Colonic mucosa (tissue), 4 donors: ENCODE measurements around the gene CC2D1A. TPM values are rescaled to one million over a fixed set of nuclear protein-coding genes. Genes with fewer than 3 reads are reported as not detected.

Experiments
- DNase-seq: peaks from one replicate; pipeline ENCODE4 v3.0.0-alpha.2; 2020
- H3K27ac ChIP-seq: fragments of 200-600 bp; one replicate; pipeline ENCODE4 v1.8.0; 2021
- H3K27me3 ChIP-seq: fragments of 200-600 bp; one replicate; pipeline ENCODE4 v1.8.0; 2021
- H3K36me3 ChIP-seq: fragments of 200-600 bp; one replicate; pipeline ENCODE4 v1.8.0; 2021
- H3K4me1 ChIP-seq: fragments of 200-600 bp; one replicate; pipeline ENCODE4 v1.8.0; 2021; ENCODE audit warnings: mild to moderate bottlenecking
- H3K4me3 ChIP-seq: fragments of 200-600 bp; one replicate; pipeline ENCODE4 v1.8.0; 2021
- H3K9ac ChIP-seq, 2 donors: one replicate each; pipeline ENCODE4 v1.7.0; 2013; ENCODE audit warnings: control low read depth in 2 of 2, low read depth in 2 of 2, low read length in 2 of 2
- H3K9me3 ChIP-seq: fragments of 200-600 bp; one replicate; pipeline ENCODE4 v1.8.0; 2021
- CTCF ChIP-seq: fragments of 200-600 bp; IDR thresholded peaks from one replicate; pipeline ENCODE4 v1.8.0; 2022; ENCODE audit warnings: antibody characterized with exemption, mild to moderate bottlenecking
- intact Hi-C: fragments of 100-400 bp; cut with DNase I; formaldehyde crosslinking; loops from one replicate; pipeline ENCODE4 v1.14.1; 2022
- total RNA-seq, 2 donors: library from RNA; stranded (reverse); fragmentation: NEBNext Ultra II Directional in 1 of 2; extraction: Animal tissue kit (Norgen Biotek cat#: 25700) in 1 of 2; gene quantifications; one replicate each; pipeline ENCODE4 v1.2.1, GENCODE V29; 2021
- donor health status: healthy.
- donor health status: DM: no; HTN: no; CAD: no.
- donor health status: DM: no; HTN: no; CAD: no.

The CC2D1A gene
- total RNA-seq, 2 donors from 2014 or later, result 81.0 to 123 TPM

- intact Hi-C loops, result no loop called here
- H3K4me3 ChIP-seq, result no peak overlapping the region
- no peaks in the 10 kb centered on the region for H3K27me3 ChIP-seq
- TF ChIP-seq CTCF, result no peak
- peak overlapping the region; percentile 7 for H3K27ac ChIP-seq
- peak overlapping the region in 1 of 2 donors; percentile 1 for H3K9ac ChIP-seq
- H3K36me3 ChIP-seq, result peaks cover 13% of the 10 kb centered on the region
- no peaks in the 10 kb centered on the region for H3K4me1 ChIP-seq
- DNase-seq, result peak; percentile 76
- H3K9me3 ChIP-seq, result no peaks in the 10 kb centered on the region
Measured at GRCh38 chr19:13909430-13909829, 3.4 kb downstream of the CC2D1A start.

GRCh38 chr19:13913352-13913751 lies 7.4 kb downstream of the CC2D1A start:
- Histone ChIP-seq H3K4me3 (no peak overlapping the region), H3K27ac (no peak overlapping the region), H3K9me3 (no peaks in the 10 kb centered on the region), H3K27me3 (no peaks in the 10 kb centered on the region), H3K4me1 (no peaks in the 10 kb centered on the region), H3K9ac (no peak overlapping the region), H3K36me3 (peaks cover 19% of the 10 kb centered on the region)
- no peak for TF ChIP-seq CTCF
- no peak for DNase-seq
- intact Hi-C loops, result no loop called here

- Histone ChIP-seq H3K9ac (no peak overlapping the region), H3K27me3 (no peaks in the 10 kb centered on the region), H3K27ac (no peak overlapping the region), H3K9me3 (no peaks in the 10 kb centered on the region), H3K4me1 (no peaks in the 10 kb centered on the region), H3K4me3 (no peak overlapping the region), H3K36me3 (peaks cover 19% of the 10 kb centered on the region)
- intact Hi-C loops, result no loop called here
- TF ChIP-seq CTCF, result no peak
- DNase-seq, result no peak
Measured at GRCh38 chr19:13914777-13915176, 8.8 kb downstream of the CC2D1A start.

GRCh38 chr19:13917888-13918406 lies 11.9 kb downstream of the CC2D1A start:
- no peak for DNase-seq
- no peak overlapping the region for H3K4me3 ChIP-seq
- intact Hi-C loops, result no loop called here
- TF ChIP-seq CTCF, result no peak
- H3K27ac ChIP-seq, result no peak overlapping the region
- peaks cover 25% of the 10 kb centered on the region for H3K36me3 ChIP-seq
- no peak overlapping the region for H3K9ac ChIP-seq
- H3K27me3 ChIP-seq, result no peaks in the 10 kb centered on the region
- H3K9me3 ChIP-seq, result no peaks in the 10 kb centered on the region
- H3K4me1 ChIP-seq, result no peaks in the 10 kb centered on the region

GRCh38 chr19:13918726-13919411 lies 12.9 kb downstream of the CC2D1A start:
- Histone ChIP-seq H3K9me3 (no peaks in the 10 kb centered on the region), H3K27me3 (no peaks in the 10 kb centered on the region), H3K4me1 (no peaks in the 10 kb centered on the region), H3K9ac (no peak overlapping the region), H3K36me3 (peaks cover 18% of the 10 kb centered on the region), H3K27ac (no peak overlapping the region), H3K4me3 (no peak overlapping the region)
- no peak for TF ChIP-seq CTCF
- intact Hi-C loops, result no loop called here
- DNase-seq, result no peak
